D721Med (cell line): ENCODE results near the gene UACA.

ENCODE experiments used
- DNase-seq: peaks from one replicate; pipeline ENCODE4 v3.0.0; 2011; ENCODE audit warnings: low spot score; ENCODE audit not compliant: insufficient read length
- FAIRE-seq: peaks from 2 replicates; lab custom pipeline; 2011; peaks lifted over from hg19 to GRCh38; lab: Jason Lieb, UNC
- CTCF ChIP-seq: IDR thresholded peaks from 2 replicates; pipeline ENCODE4 v1.5.1; 2012; ENCODE audit warnings: mild to moderate bottlenecking, control low read depth; ENCODE audit not compliant: insufficient read depth; ENCODE audit errors: missing control alignments

UACA gene

GRCh38 chr15:70801109-70801508, 37.8 kb upstream of the UACA start:
- DNase-seq (no peak), FAIRE-seq (no peak)
- no peak for TF ChIP-seq CTCF

GRCh38 chr15:70799667-70800450, 36.5 kb upstream of the UACA start:
- no peak for DNase-seq
- TF ChIP-seq CTCF: no peak
- no peak for FAIRE-seq

- no peak for DNase-seq
- TF ChIP-seq CTCF: no peak
- FAIRE-seq: no peak
These were observed 34.1 kb upstream of the UACA start for GRCh38 chr15:70797464-70797863.

- no peak for DNase-seq
- no peak for TF ChIP-seq CTCF
- FAIRE-seq: no peak
These were observed 33.4 kb upstream of the UACA start for GRCh38 chr15:70796516-70797310.

- TF ChIP-seq CTCF: no peak
- FAIRE-seq (no peak), DNase-seq (no peak)
These were observed 31.9 kb upstream of the UACA start for GRCh38 chr15:70795311-70795665.

GRCh38 chr15:70794596-70795310, 31.4 kb upstream of the UACA start:
- FAIRE-seq (no peak), DNase-seq (no peak)
- no peak for TF ChIP-seq CTCF
